Peyer's patch (tissue), 4 donors: ENCODE measurements around the gene SP5. TPM values are rescaled to one million over a fixed set of nuclear protein-coding genes. Genes with fewer than 3 reads are reported as not detected.
"Not testable (repeated sequence)": the region's sequence is repeated elsewhere in the genome, so short reads cannot be mapped to it uniquely, and the experiment has no call there.

Source experiments
- DNase-seq, 3 donors: peaks; one replicate each; pipeline ENCODE4 v3.0.0-alpha.2; 2017 to 2019
- H3K27ac ChIP-seq, 4 donors: fragments of 200-600 bp; sonication (generic); one replicate each; pipeline ENCODE4 v1.5.1; 2016 to 2019
- H3K27me3 ChIP-seq, 2 donors: fragments of 200-600 bp; sonication (generic); one replicate each; pipeline ENCODE4 v1.5.1; 2019
- H3K36me3 ChIP-seq, 3 donors: fragments of 200-600 bp; sonication (generic); one replicate each; pipeline ENCODE4 v1.5.1; 2016 to 2019
- H3K4me1 ChIP-seq, 4 donors: fragments of 200-600 bp; sonication (generic); one replicate each; pipeline ENCODE4 v1.5.1; 2016 to 2019
- H3K4me3 ChIP-seq, 4 donors: fragments of 200-600 bp; sonication (generic); 1 replicate in 3 of 4; 2 replicates in 1 of 4; pipeline ENCODE4 v1.5.1; 2016 to 2019; ENCODE audit warnings: mild to moderate bottlenecking in 1 of 4
- H3K9me3 ChIP-seq, 4 donors: fragments of 200-600 bp; sonication (generic); one replicate each; pipeline ENCODE4 v1.5.1; 2016 to 2019; ENCODE audit warnings: mild to moderate bottlenecking in 1 of 4
- CTCF ChIP-seq, 6 experiments: fragments of 450-650 bp in 4 of 6; fragments of 200-600 bp in 2 of 6; sonication (generic) in 1 of 6; IDR thresholded peaks; one replicate each; pipeline ENCODE4 v1.5.1; 2017 to 2019; ENCODE audit warnings: antibody characterized with exemption in 6 of 6, mild to moderate bottlenecking in 3 of 6, moderate library complexity in 1 of 6
- POLR2A ChIP-seq, 2 donors: fragments of 450-650 bp; IDR thresholded peaks; one replicate each; pipeline ENCODE4 v1.5.1; 2017; ENCODE audit warnings: antibody characterized with exemption in 2 of 2, mild to moderate bottlenecking in 2 of 2, moderate library complexity in 2 of 2
- total RNA-seq, 4 donors: library from RNA; depleted of rRNA; stranded (reverse); fragments of >200 nt; gene quantifications; one replicate each; pipeline ENCODE4 v1.1.0, GENCODE V29; 2016

SP5 gene
- total RNA-seq, 4 donors from 2014 or later = 0.40 to 2.8 (median 0.88) TPM; not detected in 1

GRCh38 chr2:170721678-170722077 lies 6.5 kb downstream of the SP5 start:
- no peak overlapping the region for H3K27ac ChIP-seq
- no peaks in the 10 kb centered on the region for H3K36me3 ChIP-seq
- no peak for DNase-seq
- peaks cover 0 to 9% (median 3%) of the 10 kb centered on the region in 4 donors for H3K4me1 ChIP-seq
- no peaks in the 10 kb centered on the region for H3K9me3 ChIP-seq
- no peak overlapping the region for H3K4me3 ChIP-seq
- H3K27me3 ChIP-seq = peaks cover 0 to 14% of the 10 kb centered on the region in 2 donors
- TF ChIP-seq CTCF (IDR thresholded peaks at IDR 0.05) = no peak
- no peak for TF ChIP-seq POLR2A (IDR thresholded peaks at IDR 0.05)

- Histone ChIP-seq H3K9me3 (no peaks in the 10 kb centered on the region), H3K4me1 (peaks cover 0 to 2% (median under 1%) of the 10 kb centered on the region in 4 donors), H3K4me3 (no peak overlapping the region), H3K27ac (no peak overlapping the region), H3K36me3 (no peaks in the 10 kb centered on the region), H3K27me3 (peaks cover 0 to 7% of the 10 kb centered on the region in 2 donors)
- TF ChIP-seq CTCF (IDR thresholded peaks at IDR 0.05) (no peak), POLR2A (IDR thresholded peaks at IDR 0.05) (no peak)
- no peak for DNase-seq
These were observed 7.2 kb downstream of the SP5 start for GRCh38 chr2:170722301-170722700.

- no peak overlapping the region for H3K4me3 ChIP-seq
- DNase-seq = no peak
- H3K4me1 ChIP-seq = no peaks in the 10 kb centered on the region
- H3K27me3 ChIP-seq = peaks cover 0 to under 1% of the 10 kb centered on the region in 2 donors
- H3K9me3 ChIP-seq = no peaks in the 10 kb centered on the region
- no peaks in the 10 kb centered on the region for H3K36me3 ChIP-seq
- no peak overlapping the region for H3K27ac ChIP-seq
- TF ChIP-seq POLR2A (IDR thresholded peaks at IDR 0.05) (no peak), CTCF (IDR thresholded peaks at IDR 0.05) (no peak)
These were observed 8.4 kb downstream of the SP5 start for GRCh38 chr2:170723446-170723958.

- no peaks in the 10 kb centered on the region for H3K9me3 ChIP-seq
- H3K27me3 ChIP-seq = no peaks in the 10 kb centered on the region
- no peaks in the 10 kb centered on the region for H3K36me3 ChIP-seq
- no peak overlapping the region for H3K27ac ChIP-seq
- TF ChIP-seq POLR2A (IDR thresholded peaks at IDR 0.05) (no peak), CTCF (IDR thresholded peaks at IDR 0.05) (no peak)
- DNase-seq = no peak
- no peak overlapping the region for H3K4me3 ChIP-seq
- H3K4me1 ChIP-seq = no peaks in the 10 kb centered on the region
These were observed 18.9 kb downstream of the SP5 start for GRCh38 chr2:170733798-170734600.

GRCh38 chr2:170734601-170735000 lies 19.5 kb downstream of the SP5 start:
- H3K27me3 ChIP-seq, H3K4me1 ChIP-seq, H3K4me3 ChIP-seq, H3K36me3 ChIP-seq, DNase-seq, H3K9me3 ChIP-seq, H3K27ac ChIP-seq: not testable (repeated sequence)

- no peak for DNase-seq
- no peaks in the 10 kb centered on the region for H3K9me3 ChIP-seq
- H3K27me3 ChIP-seq = no peaks in the 10 kb centered on the region
- no peaks in the 10 kb centered on the region for H3K36me3 ChIP-seq
- no peak for TF ChIP-seq POLR2A (IDR thresholded peaks at IDR 0.05)
- no peak for TF ChIP-seq CTCF (IDR thresholded peaks at IDR 0.05)
- H3K4me1 ChIP-seq = no peaks in the 10 kb centered on the region
- no peak overlapping the region for H3K27ac ChIP-seq
- H3K4me3 ChIP-seq = no peak overlapping the region
These were observed 21.5 kb downstream of the SP5 start for GRCh38 chr2:170736628-170737027.
